ENCODE measurements around the gene PTPN6. TPM values are rescaled to one million over a fixed set of nuclear protein-coding genes. Genes with fewer than 3 reads are reported as not detected.

The PTPN6 gene
- polyA plus RNA-seq, 3 donors = 449 to 764 (median 562) TPM

GRCh38 chr12:7001921-7002591, 50.9 kb downstream of the PTPN6 start:
- no peak overlapping the region for H3K4me3 ChIP-seq (replicated peaks in 1 of 3; ENCODE audit: low read depth in 2 of 3, low read length in 3 of 3)
- H3K9ac ChIP-seq (ENCODE audit: insufficient read depth, low read length, poor library complexity, severe bottlenecking) = no peak overlapping the region
- H3K4me1 Mint-ChIP-seq = peaks cover 43% of the 10 kb centered on the region
- H3K36me3 ChIP-seq (replicated peaks in 1 of 2; ENCODE audit: control insufficient read depth in 1 of 2, insufficient read depth in 2 of 2, low read length in 2 of 2) = peaks cover 16 to 23% of the 10 kb centered on the region in 2 donors
- H3K4me1 ChIP-seq (ENCODE audit: control insufficient read depth in 1 of 2, insufficient read depth in 2 of 2, low read length in 2 of 2) = peaks cover 45 to 50% of the 10 kb centered on the region in 2 donors
- H3K27me3 ChIP-seq (ENCODE audit: control insufficient read depth in 2 of 2, insufficient read depth in 2 of 2, low read length in 2 of 2) = no peaks in the 10 kb centered on the region
- DNase-seq = peak in 2 of 3 donors; percentile 10 to 28
- H3K27me3 Mint-ChIP-seq (ENCODE audit: low read depth in 3 of 3) = no peaks in the 10 kb centered on the region
- peak overlapping the region in 1 of 2 donors; percentile 63 for H3K27ac ChIP-seq (ENCODE audit: low read depth in 1 of 2, low read length in 2 of 2)
- no peaks in the 10 kb centered on the region for H3K9me3 Mint-ChIP-seq
- TF ChIP-seq CTCF (IDR thresholded peaks at IDR 0.05) = no peak
- WGBS (ENCODE audit: insufficient coverage) = 60% methylated on average over 7 of the region's 7 CpGs
- no peaks in the 10 kb centered on the region for H4K20me1 ChIP-seq (ENCODE audit: insufficient read depth, low read length)
- H3K27ac Mint-ChIP-seq = peak overlapping the region in 4 of 7 donors; percentile 31 to 88 (median 43)
- intact Hi-C loops (cut with micrococcal nuclease) = no loop called here
- no peaks in the 10 kb centered on the region for H3K9me3 ChIP-seq (replicated peaks in 1 of 2; ENCODE audit: control insufficient read depth in 1 of 2, insufficient read depth in 1 of 2, low read length in 2 of 2)
- H3K36me3 Mint-ChIP-seq = peaks cover 18 to 33% of the 10 kb centered on the region in 2 donors
- no peak overlapping the region for H3K4me2 ChIP-seq (replicated peaks; ENCODE audit: extremely low read depth, low read length, poor library complexity, severe bottlenecking)
- peaks cover 54% of the 10 kb centered on the region for H3K79me2 ChIP-seq (ENCODE audit: insufficient read depth, low read length)
- peak overlapping the region; percentile 6 to 20 for H3K4me3 Mint-ChIP-seq
- no peak overlapping the region for H2AFZ ChIP-seq (ENCODE audit: insufficient read depth, low read depth, low read length, poor library complexity, severe bottlenecking)

- no peak for DNase-seq
- Histone ChIP-seq H3K79me2 (ENCODE audit: insufficient read depth, low read length) (peaks cover 60% of the 10 kb centered on the region), H3K27me3 (ENCODE audit: control insufficient read depth in 2 of 2, insufficient read depth in 2 of 2, low read length in 2 of 2) (no peaks in the 10 kb centered on the region), H3K4me3 (replicated peaks in 1 of 3; ENCODE audit: low read depth in 2 of 3, low read length in 3 of 3) (peak overlapping the region in 1 of 3 experiments; percentile 38), H3K4me1 (ENCODE audit: control insufficient read depth in 1 of 2, insufficient read depth in 2 of 2, low read length in 2 of 2) (peaks cover 68 to 73% of the 10 kb centered on the region in 2 donors), H3K36me3 (replicated peaks in 1 of 2; ENCODE audit: control insufficient read depth in 1 of 2, insufficient read depth in 2 of 2, low read length in 2 of 2) (peaks cover 4 to 7% of the 10 kb centered on the region in 2 donors), H3K9ac (ENCODE audit: insufficient read depth, low read length, poor library complexity, severe bottlenecking) (no peak overlapping the region), H3K4me2 (replicated peaks; ENCODE audit: extremely low read depth, low read length, poor library complexity, severe bottlenecking) (peak overlapping the region; percentile 52), H4K20me1 (ENCODE audit: insufficient read depth, low read length) (no peaks in the 10 kb centered on the region), H2AFZ (ENCODE audit: insufficient read depth, low read depth, low read length, poor library complexity, severe bottlenecking) (no peak overlapping the region), H3K27ac (ENCODE audit: low read depth in 1 of 2, low read length in 2 of 2) (peak overlapping the region in 1 of 2 donors; percentile 69), H3K9me3 (replicated peaks in 1 of 2; ENCODE audit: control insufficient read depth in 1 of 2, insufficient read depth in 1 of 2, low read length in 2 of 2) (no peaks in the 10 kb centered on the region)
- 90% methylated on average over 2 of the region's 2 CpGs for WGBS (ENCODE audit: insufficient coverage)
- peak overlapping the region in 6 of 7 donors; percentile 14 to 81 (median 68) for H3K27ac Mint-ChIP-seq
- no peak for TF ChIP-seq CTCF (IDR thresholded peaks at IDR 0.05)
- intact Hi-C loops (cut with micrococcal nuclease) = no loop called here
- H3K27me3 Mint-ChIP-seq (ENCODE audit: low read depth in 3 of 3) = no peaks in the 10 kb centered on the region
- peaks cover 8 to 15% of the 10 kb centered on the region in 2 donors for H3K36me3 Mint-ChIP-seq
- no peak overlapping the region for H3K4me3 Mint-ChIP-seq
- peaks cover 66% of the 10 kb centered on the region for H3K4me1 Mint-ChIP-seq
- no peaks in the 10 kb centered on the region for H3K9me3 Mint-ChIP-seq
Measured at GRCh38 chr12:7004287-7004803, 53.2 kb downstream of the PTPN6 start.

All from CD14-positive monocyte (primary cell).